GM12878 (cell line): Measurements from ENCODE around the gene GDAP2. TPM values are rescaled to one million over a fixed set of nuclear protein-coding genes. Genes with fewer than 3 reads are reported as not detected.
"Not testable (repeated sequence)": the region's sequence is repeated elsewhere in the genome, so short reads cannot be mapped to it uniquely, and the experiment has no call there.

Source experiments
- ATAC-seq: fragments of 200-7000 bp; cut with Tn5 transposase; 3 replicates; pipeline ENCODE4 v1.9.1; 2020; ENCODE audit warnings: mild to moderate bottlenecking, moderate library complexity
- BruUV-seq: library from RNA; stranded (reverse); fragments of 400-500 nt; replicated peaks from 2 replicates; lab custom pipeline; 2021; lab: Mats Ljungman, UMichigan
- CTCF ChIA-PET: fragments of 300-600 bp; sonication (Branson Sonifier 250); formaldehyde crosslinking; extraction: SDS; loops from one replicate; lab custom pipeline; 2021; ENCODE audit warnings: inconsistent platforms; lab: Yijun Ruan, JAX
- POLR2A ChIA-PET: fragments of 350-600 bp; formaldehyde crosslinking; extraction: SDS; loops from one replicate; lab custom pipeline; 2021; ENCODE audit warnings: inconsistent platforms; lab: Charles Lee
- RAD21 ChIA-PET: fragments of 300-600 bp; sonication (Branson Sonifier 250); formaldehyde crosslinking; loops from one replicate; lab custom pipeline; 2023; ENCODE audit warnings: antibody characterized with exemption; ENCODE audit not compliant: unreplicated experiment; lab: Charles Lee
- SMC1A ChIA-PET: fragments of 300-600 bp; sonication (Branson Sonifier 250); formaldehyde crosslinking; loops from one replicate; lab custom pipeline; 2023; ENCODE audit not compliant: unreplicated experiment, uncharacterized antibody; lab: Charles Lee
- DNase-seq: peaks from one replicate; pipeline ENCODE4 v3.0.0-alpha.2; 2011; ENCODE audit warnings: low read depth, low spot score
- FAIRE-seq: peaks from 3 replicates; lab custom pipeline; 2011; peaks lifted over from hg19 to GRCh38; lab: Jason Lieb, UNC
- H2AFZ ChIP-seq: 2 replicates; pipeline ENCODE4 v1.6.0; 2011; ENCODE audit warnings: low read depth, low read length, control low read depth; ENCODE audit not compliant: control insufficient read depth
- H3K27ac ChIP-seq: 2 replicates; pipeline ENCODE4 v1.5.1; 2011; ENCODE audit warnings: control low read depth; ENCODE audit not compliant: control insufficient read depth, insufficient read depth
- H3K27me3 ChIP-seq, 2 experiments: replicated peaks in 1 of 2; 2 replicates each; pipeline versions ENCODE4 v1.6.0 to v1.6.1; 2011; ENCODE audit warnings: low read length in 1 of 2; ENCODE audit not compliant: control insufficient read depth in 2 of 2, insufficient read depth in 2 of 2
- H3K36me3 ChIP-seq, 2 experiments: 2 replicates each; pipeline ENCODE4 v1.5.1; 2011; ENCODE audit warnings: low read length in 1 of 2; ENCODE audit not compliant: control insufficient read depth in 2 of 2, insufficient read depth in 2 of 2
- H3K4me1 ChIP-seq: 2 replicates; pipeline ENCODE4 v1.6.1; 2011; ENCODE audit warnings: mild to moderate bottlenecking, low read length, moderate library complexity, mixed read lengths; ENCODE audit not compliant: control insufficient read depth, insufficient read depth
- H3K4me2 ChIP-seq: 2 replicates; pipeline ENCODE4 v1.6.0; 2011; ENCODE audit warnings: control low read depth; ENCODE audit not compliant: control insufficient read depth, insufficient read depth
- H3K4me3 ChIP-seq: fragments of 200-600 bp; sonication (generic); 2 replicates; pipeline ENCODE4 v1.5.1; 2016
- H3K79me2 ChIP-seq: 2 replicates; pipeline ENCODE4 v1.6.0; 2011; ENCODE audit warnings: low read length; ENCODE audit not compliant: control insufficient read depth, insufficient read depth
- H3K9ac ChIP-seq: 2 replicates; pipeline ENCODE4 v1.8.0; 2011; ENCODE audit warnings: low read length, control low read depth, mixed read lengths; ENCODE audit not compliant: control insufficient read depth, insufficient read depth
- H3K9me3 ChIP-seq: replicated peaks from 3 replicates; pipeline ENCODE4 v1.5.1; 2011; ENCODE audit warnings: mild to moderate bottlenecking, low read length; ENCODE audit not compliant: control insufficient read depth, insufficient read depth
- H4K20me1 ChIP-seq: 2 replicates; pipeline ENCODE4 v1.6.0; 2011; ENCODE audit not compliant: control insufficient read depth, insufficient read depth
- ZBED1 ChIP-seq: IDR thresholded peaks from 2 replicates; pipeline ENCODE4 v1.6.1; 2016; ENCODE audit warnings: borderline replicate concordance
- ZNF24 ChIP-seq: fragments of 450-650 bp; IDR thresholded peaks from 2 replicates; pipeline ENCODE4 v1.6.1; 2017; ENCODE audit warnings: antibody characterized with exemption, mild to moderate bottlenecking
- WGBS: methylation state at CpG from one replicate; pipeline ENCODE4 v1.1.6; 2016; ENCODE audit warnings: low lambda C conversion rate; ENCODE audit not compliant: insufficient replicate concordance, insufficient coverage; ENCODE audit errors: missing lambda C conversion rate; 5-methylcytosine and 5-hydroxymethylcytosine counted together
- in situ Hi-C: fragments of 300-500 bp; cut with MboI; formaldehyde crosslinking; loops from 9 replicates; pipeline ENCODE4 v1.14.3; 2018; ENCODE audit warnings: mixed read lengths
- intact Hi-C: fragments of 100-400 bp; cut with micrococcal nuclease; formaldehyde crosslinking; loops from one replicate; pipeline ENCODE4 v1.14.2; 2022; ENCODE audit not compliant: unreplicated experiment
- polyA plus RNA-seq, 11 experiments: library from polyadenylated mRNA; depleted of rRNA in 4 of 11; unstranded in 6 of 11; stranded (reverse) in 5 of 11; fragments of >200 nt; fragmentation: Nextera tagmentation in 4 of 11; fragmentation: Illumina TruSeq in 1 of 11; extraction: Ambion mirVana in 4 of 11; extraction: Trizol in 1 of 11; gene quantifications; 1 replicate in 1 of 11; 2 replicates in 10 of 11; pipeline versions ENCODE4 v1.2.1 to v1.2.3, GENCODE V29; 2011 to 2016; ENCODE audit warnings: inconsistent platforms in 2 of 11, missing spikeins in 2 of 11, low read depth in 1 of 11
- total RNA-seq, 4 experiments: library from RNA; depleted of rRNA in 3 of 4; stranded (reverse); fragments of >200 nt in 3 of 4; fragmentation: Illumina TruSeq in 1 of 4; extraction: Trizol in 1 of 4; gene quantifications; 2 replicates each; pipeline versions ENCODE4 v1.2.1 to v1.2.3, GENCODE V29; 2013 to 2021

Gene GDAP2
- total and polyA plus RNA-seq, 10 of the 15 experiments (the other 5 are each of a cell fraction or from before 2014, with no cell fraction given), result 2.6 to 19.2 (median 11.4) TPM

DNA sequence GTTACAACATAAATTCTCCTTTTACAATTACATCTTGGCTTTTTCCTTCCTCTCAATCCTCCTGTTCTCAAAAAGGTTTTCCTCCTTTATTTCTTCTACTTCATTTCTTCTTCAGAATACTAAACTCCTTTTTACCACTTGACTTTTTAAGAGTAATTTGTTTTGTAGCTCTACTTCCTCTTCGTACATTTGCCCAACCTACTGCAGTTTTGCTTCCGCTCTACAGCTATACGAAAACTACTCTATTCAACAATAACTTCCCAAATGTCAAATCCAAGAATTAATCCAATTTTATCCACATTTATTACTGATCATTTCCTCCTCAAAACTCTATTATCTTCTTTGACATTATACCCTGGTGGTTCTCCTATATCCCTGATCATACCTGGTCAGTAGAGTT, 3.4 kb downstream of the GDAP2 start:
- H2AFZ ChIP-seq, result no peak overlapping the region
- no peaks in the 10 kb centered on the region for H3K4me1 ChIP-seq
- H3K9ac ChIP-seq, result no peak overlapping the region
- FAIRE-seq, result no peak
- H3K36me3 ChIP-seq, result no peaks in the 10 kb centered on the region
- ATAC-seq, result no peak
- in situ Hi-C loops, result no loop called here
- no peak overlapping the region for H3K4me2 ChIP-seq
- TF ChIP-seq ZBED1 (no peak), ZNF24 (peak; percentile 46; the same call in 1 of the 2 replicates)
- no peak for DNase-seq
- 96% methylated on average over 3 of the region's 3 CpGs for WGBS
- no peak overlapping the region for H3K27ac ChIP-seq
- no peaks in the 10 kb centered on the region for H3K27me3 ChIP-seq
- peaks cover 31% of the 10 kb centered on the region for H3K79me2 ChIP-seq
- intact Hi-C loops, result loop anchor here (5.0 kb wide), 1 partner anchor 1731 kb away; no protein-coding TSS in a partner anchor
- ChIA-PET RAD21 (interaction anchor here (0.7 kb wide), 1 partner anchor 57 kb away, joined by 3 read pairs; no protein-coding TSS in a partner anchor), POLR2A (no interaction called here), CTCF (interaction anchor here (1.0 to 5.1 kb wide), 3 partner anchors 12 to 30 kb away, joined by 3 to 33 read pairs (median 5); no protein-coding TSS in a partner anchor), SMC1A (no interaction called here)
- no peaks in the 10 kb centered on the region for H3K9me3 ChIP-seq
- no TSS peak for BruUV-seq
- no peak overlapping the region for H3K4me3 ChIP-seq
- no peaks in the 10 kb centered on the region; the same call in 1 of the 2 replicates for H4K20me1 ChIP-seq

DNA sequence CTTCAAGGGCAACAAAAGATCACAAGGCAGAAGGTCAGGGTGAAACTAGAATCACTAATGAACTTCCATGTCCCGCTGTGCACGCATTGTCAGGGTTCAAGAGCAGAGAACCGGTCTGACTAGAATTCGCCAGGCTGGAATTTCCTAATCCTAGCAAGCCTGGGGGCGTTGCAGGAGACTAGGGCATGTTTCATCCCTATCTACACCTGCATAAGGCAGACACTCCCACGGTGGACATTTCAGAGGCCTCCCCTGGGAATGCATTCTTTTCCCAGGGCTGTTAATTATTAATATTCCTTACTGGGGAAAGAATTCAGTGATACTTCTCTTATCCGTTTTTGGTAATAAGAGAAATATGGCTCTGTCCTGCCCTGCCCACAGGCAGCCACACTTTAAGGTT, 6.7 kb downstream of the GDAP2 start:
- H3K4me3 ChIP-seq, RAD21 ChIA-PET, FAIRE-seq, H2AFZ ChIP-seq, H4K20me1 ChIP-seq, in situ Hi-C loops, H3K4me1 ChIP-seq, H3K27me3 ChIP-seq, SMC1A ChIA-PET, CTCF ChIA-PET, ATAC-seq, H3K27ac ChIP-seq, H3K9me3 ChIP-seq, POLR2A ChIA-PET, DNase-seq, intact Hi-C loops, H3K4me2 ChIP-seq, H3K36me3 ChIP-seq, BruUV-seq, H3K9ac ChIP-seq, H3K79me2 ChIP-seq: not testable (repeated sequence)
- 92% methylated on average over 5 of the region's 7 CpGs for WGBS
